Measurements from ENCODE around the gene LEFTY1.

GRCh38 chr1:225850370-225850769 lies 38.6 kb downstream of the LEFTY1 start:
- no peak for TF ChIP-seq POLR2A (IDR thresholded peaks at IDR 0.05)
- TF ChIP-seq CTCF (IDR thresholded peaks at IDR 0.05), result no peak
- TF ChIP-seq POLR2AphosphoS5 (IDR thresholded peaks at IDR 0.05), result no peak
